ENCODE measurements around the gene ANKRD24.

Gene ANKRD24

GRCh38 chr19:4220188-4220587 lies 37.7 kb downstream of the ANKRD24 start:
- Histone ChIP-seq H3K79me2 (ENCODE audit: insufficient read depth, low read length) (no peaks in the 10 kb centered on the region), H3K36me3 (ENCODE audit: insufficient read depth, low read length) (no peaks in the 10 kb centered on the region), H3K9ac (ENCODE audit: low read depth, low read length) (no peak overlapping the region), H4K20me1 (ENCODE audit: insufficient read depth, low read length) (no peaks in the 10 kb centered on the region), H3K4me1 (ENCODE audit: insufficient read depth, low read length) (no peaks in the 10 kb centered on the region), H3K27ac (ENCODE audit: low read length) (no peak overlapping the region), H3K4me2 (ENCODE audit: insufficient read depth, low read length) (no peak overlapping the region), H2AFZ (ENCODE audit: low read depth, low read length) (no peak overlapping the region), H3K9me3 (ENCODE audit: insufficient read depth, low read length, severe bottlenecking) (no peaks in the 10 kb centered on the region), H3K27me3 (ENCODE audit: insufficient read depth, low read length, poor library complexity) (no peaks in the 10 kb centered on the region), H3K4me3 (ENCODE audit: low read depth in 1 of 2, low read length in 2 of 2) (no peak overlapping the region)
- DNase-seq (no peak), ATAC-seq (ENCODE audit: insufficient read depth, low read depth) (no peak)
- TF ChIP-seq EZH2 (IDR thresholded peaks at IDR 0.05; ENCODE audit: borderline replicate concordance, low read depth, low read length, severe bottlenecking) (no peak), CTCF (IDR thresholded peaks at IDR 0.05; ENCODE audit: borderline replicate concordance, extremely low read depth, low read length, poor library complexity, severe bottlenecking) (no peak)

GRCh38 chr19:4224470-4224869 lies 42.0 kb downstream of the ANKRD24 start:
- no peak for TF ChIP-seq CTCF (IDR thresholded peaks at IDR 0.05; ENCODE audit: borderline replicate concordance, extremely low read depth, low read length, poor library complexity, severe bottlenecking)
- TF ChIP-seq EZH2 (IDR thresholded peaks at IDR 0.05; ENCODE audit: borderline replicate concordance, low read depth, low read length, severe bottlenecking) = no peak
- Histone ChIP-seq H4K20me1 (ENCODE audit: insufficient read depth, low read length) (no peaks in the 10 kb centered on the region), H3K4me2 (ENCODE audit: insufficient read depth, low read length) (no peak overlapping the region), H3K9ac (ENCODE audit: low read depth, low read length) (no peak overlapping the region), H3K27me3 (ENCODE audit: insufficient read depth, low read length, poor library complexity) (peaks cover 10% of the 10 kb centered on the region), H3K36me3 (ENCODE audit: insufficient read depth, low read length) (no peaks in the 10 kb centered on the region), H3K27ac (ENCODE audit: low read length) (no peak overlapping the region), H2AFZ (ENCODE audit: low read depth, low read length) (no peak overlapping the region), H3K79me2 (ENCODE audit: insufficient read depth, low read length) (no peaks in the 10 kb centered on the region), H3K4me3 (ENCODE audit: low read depth in 1 of 2, low read length in 2 of 2) (no peak overlapping the region), H3K9me3 (ENCODE audit: insufficient read depth, low read length, severe bottlenecking) (no peaks in the 10 kb centered on the region), H3K4me1 (ENCODE audit: insufficient read depth, low read length) (no peaks in the 10 kb centered on the region)
- ATAC-seq (ENCODE audit: insufficient read depth, low read depth) (no peak), DNase-seq (no peak)

- no peak overlapping the region for H3K9ac ChIP-seq (ENCODE audit: low read depth, low read length)
- H3K9me3 ChIP-seq (ENCODE audit: insufficient read depth, low read length, severe bottlenecking) = no peaks in the 10 kb centered on the region
- no peak overlapping the region for H3K4me3 ChIP-seq (ENCODE audit: low read depth in 1 of 2, low read length in 2 of 2)
- H4K20me1 ChIP-seq (ENCODE audit: insufficient read depth, low read length) = no peaks in the 10 kb centered on the region
- H3K79me2 ChIP-seq (ENCODE audit: insufficient read depth, low read length) = no peaks in the 10 kb centered on the region
- H3K4me1 ChIP-seq (ENCODE audit: insufficient read depth, low read length) = no peaks in the 10 kb centered on the region
- peaks cover 10% of the 10 kb centered on the region for H3K27me3 ChIP-seq (ENCODE audit: insufficient read depth, low read length, poor library complexity)
- no peaks in the 10 kb centered on the region for H3K36me3 ChIP-seq (ENCODE audit: insufficient read depth, low read length)
- H3K27ac ChIP-seq (ENCODE audit: low read length) = no peak overlapping the region
- DNase-seq = no peak
- H3K4me2 ChIP-seq (ENCODE audit: insufficient read depth, low read length) = no peak overlapping the region
- TF ChIP-seq CTCF (IDR thresholded peaks at IDR 0.05; ENCODE audit: borderline replicate concordance, extremely low read depth, low read length, poor library complexity, severe bottlenecking) (no peak), EZH2 (IDR thresholded peaks at IDR 0.05; ENCODE audit: borderline replicate concordance, low read depth, low read length, severe bottlenecking) (no peak)
- no peak for ATAC-seq (ENCODE audit: insufficient read depth, low read depth)
- no peak overlapping the region for H2AFZ ChIP-seq (ENCODE audit: low read depth, low read length)
Observed at GRCh38 chr19:4225885-4226284, 43.4 kb downstream of the ANKRD24 start.

- Histone ChIP-seq H2AFZ (ENCODE audit: low read depth, low read length) (no peak overlapping the region), H3K4me1 (ENCODE audit: insufficient read depth, low read length) (no peaks in the 10 kb centered on the region), H3K79me2 (ENCODE audit: insufficient read depth, low read length) (no peaks in the 10 kb centered on the region), H3K27ac (ENCODE audit: low read length) (no peak overlapping the region), H3K4me2 (ENCODE audit: insufficient read depth, low read length) (no peak overlapping the region), H3K9ac (ENCODE audit: low read depth, low read length) (no peak overlapping the region), H3K9me3 (ENCODE audit: insufficient read depth, low read length, severe bottlenecking) (no peaks in the 10 kb centered on the region), H4K20me1 (ENCODE audit: insufficient read depth, low read length) (no peaks in the 10 kb centered on the region), H3K36me3 (ENCODE audit: insufficient read depth, low read length) (no peaks in the 10 kb centered on the region), H3K27me3 (ENCODE audit: insufficient read depth, low read length, poor library complexity) (peaks cover 10% of the 10 kb centered on the region), H3K4me3 (ENCODE audit: low read depth in 1 of 2, low read length in 2 of 2) (no peak overlapping the region)
- no peak for DNase-seq
- ATAC-seq (ENCODE audit: insufficient read depth, low read depth) = no peak
- TF ChIP-seq EZH2 (IDR thresholded peaks at IDR 0.05; ENCODE audit: borderline replicate concordance, low read depth, low read length, severe bottlenecking) (no peak), CTCF (IDR thresholded peaks at IDR 0.05; ENCODE audit: borderline replicate concordance, extremely low read depth, low read length, poor library complexity, severe bottlenecking) (no peak)
Observed at GRCh38 chr19:4227771-4228170, 45.3 kb downstream of the ANKRD24 start.
